ENCODE measurements around the gene NUP42.

NUP42 gene, protein sequence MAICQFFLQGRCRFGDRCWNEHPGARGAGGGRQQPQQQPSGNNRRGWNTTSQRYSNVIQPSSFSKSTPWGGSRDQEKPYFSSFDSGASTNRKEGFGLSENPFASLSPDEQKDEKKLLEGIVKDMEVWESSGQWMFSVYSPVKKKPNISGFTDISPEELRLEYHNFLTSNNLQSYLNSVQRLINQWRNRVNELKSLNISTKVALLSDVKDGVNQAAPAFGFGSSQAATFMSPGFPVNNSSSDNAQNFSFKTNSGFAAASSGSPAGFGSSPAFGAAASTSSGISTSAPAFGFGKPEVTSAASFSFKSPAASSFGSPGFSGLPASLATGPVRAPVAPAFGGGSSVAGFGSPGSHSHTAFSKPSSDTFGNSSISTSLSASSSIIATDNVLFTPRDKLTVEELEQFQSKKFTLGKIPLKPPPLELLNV

DNA sequence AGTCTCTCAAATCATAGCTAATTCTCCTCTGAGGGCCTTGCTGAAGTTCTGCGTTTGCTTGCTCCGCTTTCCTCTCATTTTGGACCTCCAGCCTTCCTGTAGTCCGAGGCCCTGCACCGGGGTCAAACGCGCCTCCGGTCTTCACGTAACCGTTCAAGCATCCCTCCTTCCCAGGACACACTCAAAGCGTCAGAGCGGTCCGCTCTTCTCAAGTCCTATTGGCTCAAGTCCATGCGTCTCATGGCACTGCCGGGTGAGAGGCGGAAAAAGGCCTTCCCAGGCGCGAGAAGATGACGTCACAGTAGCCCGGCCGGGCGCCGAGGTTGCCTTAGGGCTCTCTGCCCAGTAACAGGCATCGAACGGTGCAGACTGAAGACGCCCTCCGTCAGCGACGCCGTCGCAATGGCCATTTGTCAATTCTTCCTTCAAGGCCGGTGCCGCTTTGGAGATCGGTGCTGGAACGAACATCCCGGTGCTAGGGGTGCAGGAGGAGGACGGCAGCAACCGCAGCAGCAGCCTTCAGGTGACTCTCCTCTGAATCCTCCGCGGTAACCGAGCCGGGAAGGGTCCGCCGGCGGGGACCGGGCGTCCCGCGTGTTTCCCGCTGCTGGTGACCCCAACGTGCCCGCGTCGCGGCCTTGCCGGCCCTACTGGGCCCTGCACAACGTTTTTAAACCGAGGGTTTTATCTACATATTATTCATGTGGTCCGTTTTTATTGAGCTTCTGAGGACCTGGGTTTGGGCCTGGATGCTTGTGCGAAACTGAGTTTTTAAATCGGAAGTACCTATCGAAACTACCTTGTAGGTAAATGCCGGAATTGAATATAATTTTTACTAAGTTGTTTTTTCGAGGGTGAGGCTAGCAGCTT is at the start of gene NUP42:
Gene NUP42, plus strand, starts transcription at position 365 of the 870 bp plus-strand sequence. Its CDS starts 38 bp downstream, at position 403.
- Histone ChIP-seq H3K27me3 (ENCODE audit: insufficient read depth, low read length, poor library complexity, severe bottlenecking) (no peaks in the 10 kb centered on the region), H3K9ac (ENCODE audit: low read depth, low read length, poor library complexity, severe bottlenecking) (peak within 1 kb of the TSS; percentile 92), H3K4me3 (ENCODE audit: low read length, poor library complexity, severe bottlenecking) (peak within 1 kb of the TSS; percentile 96), H3F3A (ENCODE audit: low read depth) (0 out of 2 replicates have a peak, but pooled peaks cover 5% of the 10 kb centered on the region), H3K36me3 (ENCODE audit: insufficient read depth, low read length) (peaks cover 9% of the 10 kb centered on the region; the same call in 1 of the 2 replicates), H2AFZ (ENCODE audit: low read length) (peak within 1 kb of the TSS; percentile 86), H3K9me3 (ENCODE audit: insufficient read depth, low read depth, low read length) (no peaks in the 10 kb centered on the region), H3K79me2 (ENCODE audit: insufficient read depth, low read length) (peaks cover 51% of the 10 kb centered on the region), H4K20me1 (ENCODE audit: insufficient read depth, low read length, poor library complexity, severe bottlenecking) (peaks cover 42% of the 10 kb centered on the region), H3K9me2 (replicated peaks; ENCODE audit: low read depth, low read length) (no peaks in the 10 kb centered on the region), H3K4me1 (ENCODE audit: insufficient read depth, low read length, poor library complexity, severe bottlenecking) (peaks cover 42% of the 10 kb centered on the region), H3K4me2 (ENCODE audit: low read depth, low read length, poor library complexity, severe bottlenecking) (peak within 1 kb of the TSS; percentile 93)
- TF ChIP-seq, protein P1, sequence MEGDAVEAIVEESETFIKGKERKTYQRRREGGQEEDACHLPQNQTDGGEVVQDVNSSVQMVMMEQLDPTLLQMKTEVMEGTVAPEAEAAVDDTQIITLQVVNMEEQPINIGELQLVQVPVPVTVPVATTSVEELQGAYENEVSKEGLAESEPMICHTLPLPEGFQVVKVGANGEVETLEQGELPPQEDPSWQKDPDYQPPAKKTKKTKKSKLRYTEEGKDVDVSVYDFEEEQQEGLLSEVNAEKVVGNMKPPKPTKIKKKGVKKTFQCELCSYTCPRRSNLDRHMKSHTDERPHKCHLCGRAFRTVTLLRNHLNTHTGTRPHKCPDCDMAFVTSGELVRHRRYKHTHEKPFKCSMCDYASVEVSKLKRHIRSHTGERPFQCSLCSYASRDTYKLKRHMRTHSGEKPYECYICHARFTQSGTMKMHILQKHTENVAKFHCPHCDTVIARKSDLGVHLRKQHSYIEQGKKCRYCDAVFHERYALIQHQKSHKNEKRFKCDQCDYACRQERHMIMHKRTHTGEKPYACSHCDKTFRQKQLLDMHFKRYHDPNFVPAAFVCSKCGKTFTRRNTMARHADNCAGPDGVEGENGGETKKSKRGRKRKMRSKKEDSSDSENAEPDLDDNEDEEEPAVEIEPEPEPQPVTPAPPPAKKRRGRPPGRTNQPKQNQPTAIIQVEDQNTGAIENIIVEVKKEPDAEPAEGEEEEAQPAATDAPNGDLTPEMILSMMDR (conservative IDR thresholded peaks at IDR 0.05; ENCODE audit: low read length) = no peak
- TF ChIP-seq EZH2phosphoT487 (IDR thresholded peaks at IDR 0.05; ENCODE audit: borderline replicate concordance) = no peak

DNA sequence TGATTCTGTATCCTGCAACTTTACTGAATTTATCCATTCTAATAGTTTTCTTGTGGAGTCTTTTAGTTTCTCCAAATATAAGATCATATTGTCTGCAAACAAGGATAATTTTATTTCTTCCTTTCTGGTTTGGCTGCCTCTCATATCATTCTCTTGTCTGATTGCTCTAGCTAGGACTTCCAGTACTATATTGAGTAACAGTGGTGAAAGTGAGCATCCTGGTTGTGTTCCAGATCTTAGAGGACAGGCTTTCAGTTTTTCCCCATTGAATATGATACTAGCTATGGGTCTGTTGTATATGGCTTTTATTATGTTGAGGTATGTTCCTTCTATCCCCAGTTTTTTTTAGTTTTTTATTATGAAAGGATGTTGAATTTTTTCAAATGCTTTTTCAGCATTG is 48.1 kb upstream of the NUP42 start:
- H3K79me2 ChIP-seq (ENCODE audit: insufficient read depth, low read length) = no peaks in the 10 kb centered on the region
- no peak overlapping the region for H3K4me2 ChIP-seq (ENCODE audit: low read depth, low read length, poor library complexity, severe bottlenecking)
- H3K27me3 ChIP-seq (ENCODE audit: insufficient read depth, low read length, poor library complexity, severe bottlenecking) = no peaks in the 10 kb centered on the region
- H3K9ac ChIP-seq (ENCODE audit: low read depth, low read length, poor library complexity, severe bottlenecking) = no peak overlapping the region
- H3K36me3 ChIP-seq (ENCODE audit: insufficient read depth, low read length) = peaks cover 5% of the 10 kb centered on the region; the same call in 1 of the 2 replicates
- H4K20me1 ChIP-seq (ENCODE audit: insufficient read depth, low read length, poor library complexity, severe bottlenecking) = no peaks in the 10 kb centered on the region
- no peaks in the 10 kb centered on the region for H3K4me1 ChIP-seq (ENCODE audit: insufficient read depth, low read length, poor library complexity, severe bottlenecking)
- no peak overlapping the region for H3K4me3 ChIP-seq (ENCODE audit: low read length, poor library complexity, severe bottlenecking)
- TF ChIP-seq, protein P1 (conservative IDR thresholded peaks at IDR 0.05; ENCODE audit: low read length) = no peak
- no peak for TF ChIP-seq EZH2phosphoT487 (IDR thresholded peaks at IDR 0.05; ENCODE audit: borderline replicate concordance)
- no peaks in the 10 kb centered on the region for H3K9me2 ChIP-seq (replicated peaks; ENCODE audit: low read depth, low read length)
- H3F3A ChIP-seq (ENCODE audit: low read depth) = no peaks in the 10 kb centered on the region
- H3K9me3 ChIP-seq (ENCODE audit: insufficient read depth, low read depth, low read length) = no peaks in the 10 kb centered on the region
- H2AFZ ChIP-seq (ENCODE audit: low read length) = no peak overlapping the region

DNA sequence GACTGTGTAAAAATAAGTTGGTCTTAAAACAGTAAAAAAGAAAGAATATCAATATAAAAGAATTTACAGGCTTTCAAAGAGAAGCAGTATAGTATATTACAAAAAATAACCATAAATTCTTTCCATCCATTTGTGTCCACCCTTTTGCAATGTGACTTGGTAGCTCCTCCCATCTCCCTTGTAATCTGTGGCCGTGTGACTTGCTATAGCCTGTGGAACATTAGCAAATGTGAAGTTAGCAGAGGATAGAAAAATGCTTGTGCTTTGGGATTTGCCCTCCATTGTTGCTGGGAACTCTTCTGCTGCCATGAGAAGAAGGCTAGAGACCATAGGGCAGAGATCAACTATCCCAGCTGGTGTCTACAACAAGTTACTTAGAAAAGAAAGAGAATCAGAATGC is 46.1 kb upstream of the NUP42 start:
- Histone ChIP-seq H3K4me2 (ENCODE audit: low read depth, low read length, poor library complexity, severe bottlenecking) (no peak overlapping the region), H3K9ac (ENCODE audit: low read depth, low read length, poor library complexity, severe bottlenecking) (no peak overlapping the region), H3K36me3 (ENCODE audit: insufficient read depth, low read length) (no peaks in the 10 kb centered on the region), H3K79me2 (ENCODE audit: insufficient read depth, low read length) (no peaks in the 10 kb centered on the region), H3K4me1 (ENCODE audit: insufficient read depth, low read length, poor library complexity, severe bottlenecking) (no peaks in the 10 kb centered on the region), H3K9me3 (ENCODE audit: insufficient read depth, low read depth, low read length) (no peaks in the 10 kb centered on the region), H3F3A (ENCODE audit: low read depth) (no peaks in the 10 kb centered on the region), H3K27me3 (ENCODE audit: insufficient read depth, low read length, poor library complexity, severe bottlenecking) (no peaks in the 10 kb centered on the region), H4K20me1 (ENCODE audit: insufficient read depth, low read length, poor library complexity, severe bottlenecking) (no peaks in the 10 kb centered on the region), H2AFZ (ENCODE audit: low read length) (no peak overlapping the region), H3K9me2 (replicated peaks; ENCODE audit: low read depth, low read length) (no peaks in the 10 kb centered on the region), H3K4me3 (ENCODE audit: low read length, poor library complexity, severe bottlenecking) (no peak overlapping the region)
- no peak for TF ChIP-seq EZH2phosphoT487 (IDR thresholded peaks at IDR 0.05; ENCODE audit: borderline replicate concordance)
- TF ChIP-seq, protein P1 (conservative IDR thresholded peaks at IDR 0.05; ENCODE audit: low read length) = no peak

All from Loucy (cell line).